ENCODE data around the gene VSX2.

VSX2 gene

GRCh38 chr14:74203639-74204038, 35.6 kb upstream of the VSX2 start:
- no peak for TF ChIP-seq CTCF (IDR thresholded peaks at IDR 0.05; ENCODE audit: low read depth, low read length)
- DNase-seq (ENCODE audit: low read depth in 2 of 2) = no peak
- H3K4me3 ChIP-seq (replicated peaks in 1 of 2; ENCODE audit: low read depth in 2 of 2, low read length in 2 of 2) = no peak overlapping the region

GRCh38 chr14:74204491-74204890, 34.8 kb upstream of the VSX2 start:
- no peak for TF ChIP-seq CTCF (IDR thresholded peaks at IDR 0.05; ENCODE audit: low read depth, low read length)
- DNase-seq (ENCODE audit: low read depth in 2 of 2) = no peak
- H3K4me3 ChIP-seq (replicated peaks in 1 of 2; ENCODE audit: low read depth in 2 of 2, low read length in 2 of 2) = no peak overlapping the region

- TF ChIP-seq CTCF (IDR thresholded peaks at IDR 0.05; ENCODE audit: low read depth, low read length) = no peak
- H3K4me3 ChIP-seq (replicated peaks in 1 of 2; ENCODE audit: low read depth in 2 of 2, low read length in 2 of 2) = no peak overlapping the region
- no peak for DNase-seq (ENCODE audit: low read depth in 2 of 2)
Measured at GRCh38 chr14:74205882-74206281, 33.4 kb upstream of the VSX2 start.

GRCh38 chr14:74207943-74208342, 31.3 kb upstream of the VSX2 start:
- H3K4me3 ChIP-seq (replicated peaks in 1 of 2; ENCODE audit: low read depth in 2 of 2, low read length in 2 of 2) = no peak overlapping the region
- DNase-seq (ENCODE audit: low read depth in 2 of 2) = no peak
- peak; percentile 14 for TF ChIP-seq CTCF (IDR thresholded peaks at IDR 0.05; ENCODE audit: low read depth, low read length)

- no peak overlapping the region for H3K4me3 ChIP-seq (replicated peaks in 1 of 2; ENCODE audit: low read depth in 2 of 2, low read length in 2 of 2)
- no peak for TF ChIP-seq CTCF (IDR thresholded peaks at IDR 0.05; ENCODE audit: low read depth, low read length)
- DNase-seq (ENCODE audit: low read depth in 2 of 2) = no peak
Measured at GRCh38 chr14:74208642-74209041, 30.6 kb upstream of the VSX2 start.

GRCh38 chr14:74211945-74212580, 27.2 kb upstream of the VSX2 start:
- H3K4me3 ChIP-seq (replicated peaks in 1 of 2; ENCODE audit: low read depth in 2 of 2, low read length in 2 of 2) = no peak overlapping the region
- no peak for DNase-seq (ENCODE audit: low read depth in 2 of 2)
- no peak for TF ChIP-seq CTCF (IDR thresholded peaks at IDR 0.05; ENCODE audit: low read depth, low read length)

Data from cardiac fibroblast (primary cell).